ENCODE results near the gene BLTP3B. TPM values are rescaled to one million over a fixed set of nuclear protein-coding genes. Genes with fewer than 3 reads are reported as not detected.

BLTP3B gene
- total RNA-seq, 1 donor: 72.9 TPM

DNA sequence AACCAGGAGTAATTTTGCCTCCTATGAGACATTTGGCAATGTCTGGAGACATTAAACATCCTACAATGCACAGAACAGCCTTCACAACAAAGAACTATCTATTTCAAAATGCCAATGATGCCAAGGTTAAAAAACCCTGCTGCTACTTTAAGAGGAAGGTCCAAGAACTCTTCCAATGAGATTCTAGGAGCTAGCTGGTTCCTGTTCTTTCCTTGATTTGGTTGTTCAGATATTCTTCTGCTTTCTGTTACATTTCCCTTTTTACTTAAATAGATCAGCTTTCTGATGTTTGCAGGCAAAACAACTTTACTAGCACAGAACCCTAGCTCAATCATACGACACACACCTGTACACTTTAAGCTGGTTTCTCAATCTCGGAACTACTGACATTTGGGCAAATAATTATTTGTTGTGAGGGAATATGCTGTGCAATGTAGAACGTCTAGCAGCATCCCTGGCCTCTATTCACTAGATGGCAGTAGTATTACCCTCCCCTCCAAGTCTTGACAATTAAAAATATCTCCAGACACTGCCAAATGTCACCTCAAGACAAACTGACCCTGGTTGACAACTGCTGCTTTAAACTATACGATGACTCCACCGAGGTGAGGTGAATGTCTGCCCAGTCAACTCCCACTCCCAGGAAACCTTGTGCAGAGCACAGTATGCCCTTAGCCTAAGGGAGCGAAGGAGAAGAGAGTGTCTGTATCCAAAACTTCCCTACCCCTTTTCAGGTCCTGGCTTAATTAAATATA lies 4.4 kb downstream of the BLTP3B start:
- DNase-seq (ENCODE audit: low read depth): peak; percentile 24
- peak; percentile 41 for TF ChIP-seq CTCF (IDR thresholded peaks at IDR 0.05; ENCODE audit: insufficient read depth, low read length)
- H3K4me3 ChIP-seq (ENCODE audit: low read depth, low read length): no peak overlapping the region

DNA sequence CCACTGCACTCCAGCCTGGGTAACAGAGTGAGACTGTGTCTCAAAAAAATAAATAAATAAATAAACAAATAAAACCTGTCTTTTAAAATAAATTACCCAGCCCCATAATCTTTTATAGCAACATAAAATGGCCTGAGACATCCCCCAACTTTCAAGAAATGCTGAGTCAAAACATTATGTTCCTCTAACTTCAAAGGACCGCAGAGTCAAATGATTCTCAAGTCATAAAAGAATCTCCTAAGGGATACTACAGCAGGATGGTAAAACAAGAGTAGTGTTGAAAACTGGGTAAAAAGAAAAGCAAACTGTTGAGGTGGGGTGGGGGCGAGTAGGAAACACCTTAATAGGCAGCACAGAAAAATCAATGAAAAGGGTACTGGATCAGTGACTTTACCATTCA lies 9.5 kb downstream of the BLTP3B start:
- no peak for DNase-seq (ENCODE audit: low read depth)
- no peak for TF ChIP-seq CTCF (IDR thresholded peaks at IDR 0.05; ENCODE audit: insufficient read depth, low read length)
- H3K4me3 ChIP-seq (ENCODE audit: low read depth, low read length): no peak overlapping the region

DNA sequence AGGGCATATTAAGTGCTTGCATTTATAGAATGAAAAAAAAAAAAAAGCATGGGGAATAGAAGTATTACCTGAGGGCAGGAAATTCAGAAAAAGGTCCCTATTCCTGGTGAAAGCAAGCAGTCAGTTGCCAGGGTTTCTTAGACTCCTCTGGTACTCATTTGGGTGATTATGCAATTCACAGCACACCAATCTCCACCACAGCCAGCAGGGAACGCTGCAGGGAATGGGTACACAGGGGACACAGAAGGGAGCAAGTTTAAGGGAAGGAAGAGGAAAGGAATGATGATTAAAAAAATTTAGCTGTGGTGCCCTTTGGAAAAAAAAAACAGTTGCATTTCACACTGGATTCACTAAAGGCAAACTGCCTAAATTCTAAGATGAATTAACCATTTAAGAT lies 14.2 kb downstream of the BLTP3B start:
- H3K4me3 ChIP-seq (ENCODE audit: low read depth, low read length): no peak overlapping the region
- TF ChIP-seq CTCF (IDR thresholded peaks at IDR 0.05; ENCODE audit: insufficient read depth, low read length): peak; percentile 60
- DNase-seq (ENCODE audit: low read depth): peak; percentile 57

GRCh38 chr12:100127766-100128511 lies 14.7 kb downstream of the BLTP3B start:
- DNase-seq (ENCODE audit: low read depth): peak; percentile 76
- TF ChIP-seq CTCF (IDR thresholded peaks at IDR 0.05; ENCODE audit: insufficient read depth, low read length): no peak
- H3K4me3 ChIP-seq (ENCODE audit: low read depth, low read length): no peak overlapping the region

DNA sequence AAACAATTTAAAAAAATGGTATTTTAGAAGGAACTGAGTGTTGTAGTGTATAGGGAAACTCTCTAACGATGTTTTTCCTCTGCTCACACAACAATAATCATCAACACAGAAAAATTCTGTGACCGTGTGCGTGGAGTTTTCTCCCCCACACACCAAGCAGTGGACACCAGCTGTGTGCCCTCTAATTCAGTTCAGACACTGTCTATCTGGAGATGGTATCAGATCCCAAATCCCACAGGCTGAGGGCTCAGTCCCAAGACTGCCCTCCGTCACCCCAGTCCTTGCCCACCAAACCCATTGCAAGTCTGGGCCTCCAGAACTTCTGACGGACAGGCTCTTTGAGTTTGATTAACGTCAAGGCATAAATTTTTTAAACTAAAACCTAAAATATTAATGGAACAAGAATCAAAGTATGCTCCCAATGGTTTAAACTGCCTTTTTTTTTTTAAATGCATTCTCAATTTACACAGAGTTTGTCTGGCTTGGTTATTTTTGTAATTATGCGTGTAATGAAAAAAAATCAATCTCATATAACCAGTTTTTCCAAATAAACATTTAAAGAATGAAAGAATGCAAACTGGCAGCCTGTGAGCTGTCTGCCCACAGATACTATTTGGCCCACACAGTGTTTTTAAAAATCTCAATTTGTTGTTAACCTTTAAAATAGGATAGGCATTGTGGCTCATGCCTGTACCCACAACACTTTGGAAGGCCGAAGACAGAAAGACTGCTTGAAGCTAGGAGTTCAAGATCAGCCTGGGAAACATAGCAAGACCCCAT lies 19.2 kb downstream of the BLTP3B start:
- no peak overlapping the region for H3K4me3 ChIP-seq (ENCODE audit: low read depth, low read length)
- DNase-seq (ENCODE audit: low read depth): no peak
- no peak for TF ChIP-seq CTCF (IDR thresholded peaks at IDR 0.05; ENCODE audit: insufficient read depth, low read length)

DNA sequence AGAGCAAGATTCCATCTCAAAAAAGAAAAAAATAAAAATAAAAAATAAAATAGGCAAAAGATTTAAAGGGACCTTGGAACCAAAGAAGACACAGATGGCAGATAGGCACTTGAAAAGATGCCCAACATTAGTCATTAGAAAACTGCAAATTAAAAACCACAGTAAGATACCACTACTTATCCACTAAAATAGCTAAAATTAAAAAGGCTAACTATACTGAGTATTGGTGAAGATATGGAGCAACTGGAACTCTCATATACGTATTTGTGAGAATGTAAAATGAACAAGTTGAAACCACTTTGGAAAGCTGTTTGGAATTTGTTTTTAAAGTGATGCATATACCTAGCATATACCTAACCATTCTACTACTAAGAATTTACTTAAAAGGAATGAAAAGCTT lies 22.3 kb downstream of the BLTP3B start:
- DNase-seq (ENCODE audit: low read depth): no peak
- no peak overlapping the region for H3K4me3 ChIP-seq (ENCODE audit: low read depth, low read length)
- TF ChIP-seq CTCF (IDR thresholded peaks at IDR 0.05; ENCODE audit: insufficient read depth, low read length): no peak
